HG02763 (cell line): ENCODE measurements around the gene RGS9.
"Not testable (repeated sequence)": the region's sequence is repeated elsewhere in the genome, so short reads cannot be mapped to it uniquely, and the experiment has no call there.

Experiments
- ATAC-seq: cut with Tn5 transposase; IDR thresholded peaks from one replicate; pipeline ENCODE4 v1.9.1; 2021; ENCODE audit warnings: mild to moderate bottlenecking, moderate library complexity; ENCODE audit not compliant: unreplicated experiment

Gene RGS9

DNA sequence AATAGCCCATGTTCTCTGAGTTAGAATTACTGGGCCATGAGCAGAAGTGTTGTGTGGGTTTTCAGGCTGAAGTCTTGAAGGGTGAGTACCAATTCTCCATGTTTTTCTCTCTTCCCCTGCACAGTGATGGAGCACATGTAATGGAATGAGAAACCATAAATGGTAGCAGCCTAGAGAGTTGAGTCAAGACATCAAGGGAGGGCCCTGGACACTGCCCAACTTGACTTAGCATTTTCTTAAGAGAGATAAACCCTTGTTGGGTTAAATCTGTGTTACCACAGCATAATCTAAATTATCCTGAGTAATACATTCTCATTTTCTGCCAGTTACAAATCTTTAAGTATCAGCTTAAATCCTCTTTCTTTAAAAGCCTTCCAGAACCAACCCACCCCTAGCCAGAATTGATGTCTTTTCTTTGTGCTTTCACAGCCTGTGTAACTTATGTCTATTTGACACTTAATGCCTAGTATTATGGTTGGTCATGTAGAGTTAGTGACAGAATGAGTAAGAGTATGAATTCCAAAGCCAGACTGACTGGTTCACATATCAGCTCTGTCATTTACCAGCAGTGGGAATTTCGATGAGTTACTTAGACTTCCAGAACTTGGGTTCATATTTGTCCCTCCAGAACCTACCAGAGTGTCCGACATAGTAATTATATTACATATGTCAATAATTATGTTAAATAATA, 27.0 kb upstream of the RGS9 start:
- no peak for ATAC-seq

DNA sequence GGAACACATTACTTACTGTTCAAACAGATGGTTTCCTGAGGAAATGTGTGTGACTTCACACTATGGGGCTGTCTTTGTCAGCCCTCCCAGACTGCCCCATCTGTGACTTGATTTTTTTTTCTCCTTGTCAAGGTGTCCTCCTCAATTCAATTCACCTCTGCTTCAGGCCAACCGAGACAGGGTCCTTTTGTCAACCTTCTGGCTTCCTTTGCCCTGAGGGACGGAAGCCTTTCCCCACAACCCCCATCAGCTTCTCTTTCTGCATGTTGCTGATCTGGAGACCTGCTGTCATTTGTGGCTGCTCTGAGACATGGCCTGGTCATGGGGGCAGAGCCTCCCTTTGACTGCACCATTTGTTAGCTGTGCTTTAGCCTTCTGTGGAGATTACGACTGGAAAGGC, 21.3 kb upstream of the RGS9 start:
- ATAC-seq: no peak

DNA sequence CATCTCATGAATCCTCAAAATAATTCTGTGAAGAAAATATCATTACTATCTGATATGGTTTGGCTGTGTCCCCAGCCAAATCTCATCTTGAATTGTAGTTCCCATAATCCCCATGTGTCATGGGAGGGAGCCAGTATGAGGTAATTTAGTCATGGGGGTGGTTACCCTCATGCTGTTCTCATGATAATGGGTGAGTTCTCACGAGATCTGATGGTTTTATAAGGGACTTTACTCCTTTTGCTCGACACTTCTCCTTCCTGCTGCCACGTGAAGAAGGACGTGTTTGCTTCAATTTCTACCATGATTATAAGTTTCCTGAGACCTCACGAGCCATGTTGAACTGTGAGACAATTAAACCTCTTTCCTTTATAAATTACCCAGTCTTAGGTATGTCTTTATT, 20.7 kb upstream of the RGS9 start:
- not testable (repeated sequence) for ATAC-seq

DNA sequence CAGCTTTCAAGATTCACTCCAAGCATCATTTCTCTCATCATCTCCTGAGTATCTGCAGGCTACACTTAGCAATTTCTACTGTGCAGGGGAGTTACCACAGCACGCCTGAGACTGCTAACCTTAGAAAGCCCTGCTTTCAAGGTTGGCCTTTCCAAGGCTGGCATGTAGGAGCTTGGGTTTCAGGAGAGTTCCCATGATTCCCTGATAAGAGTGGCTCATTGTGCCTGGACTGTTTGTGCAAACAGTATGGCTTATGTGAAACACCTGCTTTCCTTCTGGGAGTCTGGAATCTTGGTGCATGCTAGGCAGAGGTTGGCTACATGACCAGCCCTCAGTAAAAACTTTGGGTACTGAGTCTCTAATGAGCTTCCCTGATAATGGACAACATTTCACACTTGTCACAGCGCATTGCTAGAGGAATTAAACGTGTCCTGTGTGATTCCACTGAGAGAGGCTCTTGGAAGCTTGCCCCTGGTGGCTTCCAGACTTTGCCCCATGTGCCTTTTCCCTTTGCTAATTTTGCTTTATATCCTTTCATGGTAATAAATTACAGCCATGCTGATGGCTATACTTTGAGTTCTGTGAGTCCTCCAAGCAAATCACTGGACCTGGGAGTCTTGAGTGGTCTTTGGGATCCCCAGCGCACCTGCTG, 19.7 kb upstream of the RGS9 start:
- no peak for ATAC-seq

DNA sequence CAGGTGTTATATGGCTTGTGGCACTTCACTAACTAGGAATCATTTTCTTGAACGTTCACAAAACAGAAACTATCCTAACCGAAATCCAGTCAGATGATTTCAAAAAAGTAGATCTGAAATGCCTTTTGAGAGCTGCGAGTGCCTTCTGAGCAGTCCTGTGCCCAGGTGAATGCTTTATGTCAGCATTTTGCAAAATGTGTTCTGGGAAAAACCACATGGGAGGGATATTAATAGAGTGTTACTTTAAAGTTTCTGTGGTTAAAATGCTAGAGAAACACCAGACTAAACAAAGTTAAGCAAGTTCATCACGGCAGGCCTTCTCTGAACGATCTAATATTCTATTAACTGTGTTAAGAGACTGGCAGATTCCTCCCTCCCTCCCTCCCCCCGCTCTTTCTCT, 15.8 kb upstream of the RGS9 start:
- no peak for ATAC-seq

DNA sequence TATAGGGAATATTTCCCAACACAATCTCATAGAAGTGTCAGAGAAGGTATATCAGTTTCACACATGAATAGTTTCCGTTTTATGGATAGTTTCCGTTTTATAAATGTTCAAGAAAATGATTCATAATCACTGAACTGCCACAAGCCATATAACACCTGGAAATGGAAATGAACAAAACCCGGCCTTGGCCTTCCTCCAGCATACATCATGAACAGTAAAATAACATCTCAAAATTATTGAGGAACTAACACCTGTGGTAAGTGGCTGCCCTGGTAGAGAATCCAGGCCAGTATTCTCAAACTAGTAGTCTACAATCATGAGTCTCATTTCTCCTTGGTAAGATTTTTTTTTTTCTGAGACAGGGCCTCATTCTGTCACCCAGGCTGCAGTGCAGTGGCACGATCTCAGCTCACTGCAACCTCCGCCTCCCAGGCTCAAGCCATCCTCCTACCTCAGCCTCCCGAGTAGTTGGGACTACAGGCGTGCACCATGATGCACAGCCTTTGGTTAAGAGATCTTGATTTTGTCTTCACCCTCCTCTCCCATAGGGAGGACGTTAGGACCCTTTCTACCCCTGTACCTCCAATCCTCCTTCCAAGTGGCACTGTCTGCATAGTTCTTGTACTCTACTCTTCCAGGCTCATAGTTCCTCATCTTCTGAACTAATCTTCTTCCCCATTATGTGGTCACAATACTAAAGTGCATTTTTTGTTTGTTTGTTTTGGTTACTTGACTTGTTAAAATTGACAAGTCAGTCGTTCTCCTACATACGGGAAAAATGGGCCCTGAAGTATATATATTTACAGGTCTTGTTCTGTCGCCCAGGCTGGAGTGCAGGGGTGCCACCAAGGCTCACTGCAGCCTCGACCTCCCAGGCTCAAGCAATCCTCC, 15.0 kb upstream of the RGS9 start:
- no peak for ATAC-seq

DNA sequence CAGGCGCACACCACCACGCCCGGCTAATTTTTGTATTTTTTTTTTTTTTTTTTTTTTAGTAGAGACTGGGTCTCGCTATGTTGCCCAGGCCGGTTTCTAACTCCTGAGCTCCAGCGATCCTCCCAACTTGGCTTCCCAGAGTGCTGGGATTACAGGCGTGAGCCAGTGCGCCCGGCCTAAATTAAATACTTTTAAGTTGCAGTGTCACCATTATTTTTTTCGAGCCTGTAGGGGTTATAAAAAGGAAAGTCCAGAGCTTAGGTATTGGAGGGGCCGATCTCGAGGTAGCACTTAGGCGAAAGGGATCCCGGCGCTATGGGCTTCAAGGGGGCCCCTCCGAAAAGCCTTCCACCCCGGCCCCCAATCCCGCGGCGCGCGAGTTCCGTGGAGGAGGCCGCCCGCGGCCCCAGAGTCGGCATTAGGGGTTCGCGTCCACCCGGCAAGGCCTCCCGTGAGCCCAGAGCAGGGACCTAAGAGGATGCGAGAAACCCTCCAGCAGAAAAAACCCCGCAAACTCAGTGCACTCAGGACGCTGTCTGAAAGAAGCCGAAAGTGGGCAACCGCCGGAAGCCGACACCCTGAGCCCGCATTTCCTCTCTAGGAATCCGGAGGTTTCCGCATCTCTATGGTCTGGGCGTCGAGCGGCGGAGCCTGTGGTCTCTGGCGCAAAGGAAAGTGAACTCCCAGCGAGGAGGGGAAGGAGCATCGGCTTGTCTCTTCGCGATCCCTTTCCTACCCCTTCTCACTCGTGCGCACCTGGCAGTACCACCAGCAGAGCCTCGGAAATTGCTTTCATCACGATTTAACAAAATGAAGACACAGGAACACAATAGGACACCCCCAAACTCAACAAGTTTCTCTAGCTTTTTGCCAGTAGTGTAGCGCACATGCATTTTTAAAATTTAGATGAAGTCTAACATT, 14.1 kb upstream of the RGS9 start:
- ATAC-seq: peak; percentile 72

DNA sequence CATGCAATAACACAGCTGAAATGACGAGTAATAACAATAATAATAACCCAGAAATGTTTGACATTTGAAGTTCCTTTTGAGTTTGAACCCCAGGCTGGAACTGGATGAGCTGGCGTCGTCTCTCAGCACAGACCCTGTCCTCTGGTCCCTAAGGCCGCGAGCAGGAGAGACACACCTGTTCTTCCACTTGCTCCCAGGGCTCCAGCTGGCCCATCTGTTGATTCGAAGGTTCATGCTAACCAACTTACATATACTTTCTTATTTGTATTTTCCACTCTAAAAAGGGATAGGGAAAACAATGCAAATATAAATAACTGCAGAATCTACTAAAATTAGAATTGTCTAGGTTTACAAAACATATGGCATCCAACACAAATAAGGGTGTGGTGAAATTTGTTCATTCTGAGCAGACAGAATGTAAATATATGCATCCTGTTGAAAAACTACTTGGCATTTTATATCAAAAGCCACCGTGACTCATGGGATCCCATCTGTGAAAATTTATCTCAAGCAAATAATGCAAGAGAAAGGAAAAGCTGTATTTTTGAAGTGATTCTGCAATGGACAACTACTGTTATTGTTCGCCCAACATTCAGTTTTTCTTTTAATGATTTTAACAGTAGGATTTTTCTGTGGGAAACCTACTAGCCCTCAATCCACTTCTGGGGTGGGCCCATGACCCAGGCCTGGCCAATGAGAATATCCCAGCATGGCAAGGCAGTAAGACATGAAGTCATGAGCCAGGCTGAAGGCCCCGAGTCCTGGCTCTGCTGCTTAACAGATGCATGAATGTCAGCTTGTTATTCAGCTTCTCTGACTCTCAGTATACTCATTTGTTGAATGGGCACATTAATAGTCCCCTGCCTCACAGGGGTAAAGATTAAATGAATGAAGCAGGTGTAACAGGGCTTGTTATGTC, 13.2 kb upstream of the RGS9 start:
- no peak for ATAC-seq

DNA sequence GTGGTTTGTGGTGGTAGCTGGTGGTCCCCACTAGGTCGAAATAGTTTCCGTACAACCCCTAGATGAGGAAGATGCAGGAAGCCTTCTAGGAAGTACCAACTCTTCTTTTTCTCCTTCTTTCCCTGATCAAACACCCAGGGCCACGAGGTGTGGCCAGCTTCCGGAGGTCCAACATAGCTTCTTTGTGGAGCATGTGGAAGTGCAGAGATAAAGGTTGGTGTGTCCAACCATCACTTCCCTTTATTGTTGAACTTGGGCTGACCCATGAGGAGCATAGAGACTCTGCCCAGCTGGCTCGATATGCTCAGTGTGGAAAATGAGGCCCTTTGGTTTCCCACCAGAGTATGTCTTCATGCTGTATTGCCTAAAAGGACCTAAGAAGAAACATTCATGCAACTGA, 6.3 kb upstream of the RGS9 start:
- no peak for ATAC-seq

DNA sequence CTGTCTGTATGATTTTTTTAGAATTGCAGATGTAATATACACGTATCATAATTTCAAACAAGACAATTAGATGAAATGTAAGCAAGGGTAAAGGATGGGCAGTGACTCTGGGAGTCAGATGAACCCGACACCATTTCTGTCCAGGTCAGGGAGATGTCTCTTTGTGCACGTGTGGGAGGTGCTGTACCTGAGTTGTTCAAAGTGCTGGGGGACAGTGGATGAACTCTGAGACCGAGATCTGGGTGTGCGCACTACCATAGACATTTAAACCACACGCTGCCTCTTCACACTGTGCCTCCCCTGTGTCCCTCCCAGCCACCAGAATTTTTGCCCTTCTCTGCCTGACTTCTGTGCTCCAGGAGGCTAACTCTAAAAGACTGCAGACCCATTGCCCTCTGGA, 5.9 kb upstream of the RGS9 start:
- ATAC-seq: no peak

DNA sequence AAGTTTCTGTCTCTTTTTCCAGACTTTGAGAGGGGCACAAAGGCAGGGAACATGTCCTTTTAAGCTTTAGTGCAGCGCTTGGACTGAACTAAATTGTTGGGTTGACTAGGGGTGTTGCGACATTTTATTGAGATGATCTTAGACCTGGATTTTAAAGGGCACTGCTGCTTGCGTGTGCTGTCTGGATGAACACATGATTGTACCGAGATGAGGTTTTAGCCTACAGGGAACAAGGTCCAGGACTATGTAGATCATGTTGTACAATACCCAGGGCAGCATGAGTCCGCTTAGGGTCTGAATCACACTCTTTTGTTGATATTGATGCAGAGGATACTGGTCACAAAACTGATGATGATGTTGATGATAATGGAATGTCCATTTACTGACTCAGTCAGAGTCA, 5.2 kb upstream of the RGS9 start:
- no peak for ATAC-seq

DNA sequence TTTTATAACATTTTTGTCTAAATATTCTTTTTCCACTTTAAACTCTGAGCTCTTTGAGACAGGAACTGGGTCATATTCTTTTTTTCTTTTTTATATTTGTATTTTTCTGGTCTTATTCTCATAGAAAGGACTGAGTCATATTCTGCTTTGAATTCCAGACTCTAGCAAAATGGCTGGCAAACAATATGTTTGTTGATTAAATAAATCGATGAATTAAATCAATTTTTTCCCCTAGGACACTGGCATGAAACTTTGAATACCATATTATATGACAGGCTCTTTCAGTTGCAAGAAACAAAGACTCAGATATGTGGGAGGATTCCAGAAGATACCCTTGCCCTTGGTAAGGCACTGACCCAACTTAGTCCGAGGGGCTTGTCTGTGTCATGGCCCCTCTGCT, 3.1 kb upstream of the RGS9 start:
- no peak for ATAC-seq

DNA sequence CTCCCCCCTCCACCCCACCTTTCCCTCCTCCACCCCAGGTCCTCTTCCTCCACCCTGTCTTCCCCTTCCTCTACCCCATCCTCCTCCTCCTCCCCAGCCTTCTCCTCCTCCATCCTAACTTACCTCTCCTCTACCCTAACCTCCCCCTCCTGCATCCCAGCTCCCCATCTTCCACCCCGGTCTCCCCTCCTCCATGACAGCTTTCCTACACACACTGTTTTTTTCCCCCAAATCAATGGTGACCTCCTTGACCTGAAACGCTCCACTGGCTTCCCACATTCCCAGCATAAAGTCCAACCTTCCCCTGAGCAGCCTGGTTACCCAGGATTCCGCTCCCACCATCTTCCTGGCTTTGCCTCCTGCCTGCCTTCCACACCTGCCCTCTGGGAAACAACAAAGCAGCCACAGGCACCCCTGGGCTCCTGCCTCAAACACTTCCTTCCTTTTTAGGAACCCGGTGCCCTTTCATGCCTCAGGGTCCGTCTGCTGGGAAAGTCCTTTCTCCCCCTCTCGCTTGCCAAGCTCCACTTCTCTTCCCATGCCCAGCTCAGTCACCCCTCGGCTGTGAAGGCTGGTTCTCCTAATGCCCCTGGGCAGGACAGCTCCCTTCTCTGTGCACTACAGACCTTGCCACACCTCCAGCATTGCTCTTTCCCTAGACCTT, 2.1 kb downstream of the RGS9 start:
- ATAC-seq: no peak

DNA sequence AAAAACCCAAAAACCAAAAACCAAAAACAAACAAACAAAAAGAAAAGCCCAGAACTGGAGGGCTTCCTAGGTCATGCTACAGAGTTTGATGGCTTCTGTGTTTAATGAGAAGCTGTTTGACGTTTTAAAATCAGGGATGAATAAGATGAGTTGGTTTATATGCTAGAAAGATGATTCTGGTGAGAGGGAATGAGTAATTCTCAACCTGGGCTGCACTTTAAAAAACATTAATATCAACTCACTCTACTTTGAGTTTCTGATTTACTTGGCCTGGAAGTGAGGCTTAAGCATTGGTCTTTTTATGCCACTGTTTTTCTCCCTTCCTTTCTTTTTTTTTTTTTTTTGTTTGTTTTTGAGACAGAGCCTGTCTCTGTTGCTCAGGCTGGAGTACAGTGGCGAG, 5.1 kb downstream of the RGS9 start:
- no peak for ATAC-seq

DNA sequence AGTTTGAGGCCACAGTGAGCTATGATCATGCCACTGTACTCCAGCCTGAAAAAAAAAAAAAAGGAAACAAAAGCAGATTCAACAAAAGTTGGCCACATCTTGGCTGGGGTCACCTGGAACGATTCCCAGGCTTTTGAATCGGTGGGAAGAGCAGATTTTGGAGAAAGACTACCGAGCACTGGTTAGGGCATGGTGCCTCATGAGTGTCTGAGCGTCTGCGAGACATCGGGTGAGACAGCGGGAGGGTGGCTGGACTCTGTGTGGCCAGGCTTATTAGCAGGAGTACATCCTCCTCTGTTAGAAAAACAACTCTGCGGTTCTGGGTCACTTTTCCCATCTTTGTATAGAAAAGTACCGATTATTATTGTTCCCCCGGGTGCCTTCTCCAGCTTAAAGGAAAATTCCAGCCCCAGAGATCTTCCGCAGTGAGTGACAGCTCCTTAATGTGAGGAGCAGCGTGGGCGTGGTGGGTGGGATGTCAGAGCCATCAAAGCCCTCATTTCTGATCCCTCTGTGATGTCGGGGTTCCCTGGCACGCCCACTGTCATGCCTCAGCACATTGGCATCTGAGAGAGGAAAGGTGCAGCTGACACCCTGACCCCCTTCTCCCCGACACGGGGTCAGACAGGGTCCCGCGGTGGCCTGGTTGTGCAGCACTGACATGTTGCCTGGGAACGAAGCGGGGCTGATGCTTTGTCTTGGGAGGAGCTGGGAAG, 6.9 kb downstream of the RGS9 start:
- ATAC-seq: no peak

DNA sequence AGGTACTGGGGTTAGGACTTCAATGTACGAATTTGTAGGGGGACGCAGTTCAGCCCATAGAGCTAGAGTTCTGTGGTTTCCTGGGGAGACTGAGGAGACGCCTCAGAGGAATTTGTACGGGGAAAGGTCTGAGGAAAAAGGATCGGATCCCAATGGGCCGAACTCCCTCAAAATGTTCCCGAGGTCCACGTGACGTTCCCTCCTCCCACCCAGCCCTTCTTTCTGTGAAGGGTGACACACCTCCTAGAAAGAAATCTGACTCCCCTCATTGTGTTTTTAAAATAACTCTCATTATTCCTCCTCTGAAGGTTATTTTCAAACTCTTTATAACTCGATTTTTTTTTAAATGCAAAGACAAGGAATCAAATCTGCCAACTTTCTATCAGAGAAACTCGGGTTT, 8.6 kb downstream of the RGS9 start:
- no peak for ATAC-seq

DNA sequence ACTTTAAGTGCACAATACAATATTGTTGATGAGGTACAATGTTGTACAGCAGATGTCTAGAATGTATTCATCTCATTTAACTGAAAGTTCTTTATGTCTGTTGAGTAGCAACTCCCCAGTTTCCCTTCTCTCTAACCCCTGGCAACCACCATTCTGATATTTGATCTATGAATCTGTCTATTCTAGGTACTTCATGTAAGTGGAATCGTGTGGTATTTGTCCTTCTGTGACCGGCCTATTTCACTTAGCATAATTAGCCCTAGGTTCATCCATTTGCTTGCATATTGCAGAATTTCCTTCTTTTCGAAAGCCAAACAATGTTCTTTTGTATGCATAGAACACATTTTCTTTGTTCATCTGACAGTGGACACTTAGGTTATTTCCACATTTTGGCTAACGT, 10.8 kb downstream of the RGS9 start:
- ATAC-seq: no peak

DNA sequence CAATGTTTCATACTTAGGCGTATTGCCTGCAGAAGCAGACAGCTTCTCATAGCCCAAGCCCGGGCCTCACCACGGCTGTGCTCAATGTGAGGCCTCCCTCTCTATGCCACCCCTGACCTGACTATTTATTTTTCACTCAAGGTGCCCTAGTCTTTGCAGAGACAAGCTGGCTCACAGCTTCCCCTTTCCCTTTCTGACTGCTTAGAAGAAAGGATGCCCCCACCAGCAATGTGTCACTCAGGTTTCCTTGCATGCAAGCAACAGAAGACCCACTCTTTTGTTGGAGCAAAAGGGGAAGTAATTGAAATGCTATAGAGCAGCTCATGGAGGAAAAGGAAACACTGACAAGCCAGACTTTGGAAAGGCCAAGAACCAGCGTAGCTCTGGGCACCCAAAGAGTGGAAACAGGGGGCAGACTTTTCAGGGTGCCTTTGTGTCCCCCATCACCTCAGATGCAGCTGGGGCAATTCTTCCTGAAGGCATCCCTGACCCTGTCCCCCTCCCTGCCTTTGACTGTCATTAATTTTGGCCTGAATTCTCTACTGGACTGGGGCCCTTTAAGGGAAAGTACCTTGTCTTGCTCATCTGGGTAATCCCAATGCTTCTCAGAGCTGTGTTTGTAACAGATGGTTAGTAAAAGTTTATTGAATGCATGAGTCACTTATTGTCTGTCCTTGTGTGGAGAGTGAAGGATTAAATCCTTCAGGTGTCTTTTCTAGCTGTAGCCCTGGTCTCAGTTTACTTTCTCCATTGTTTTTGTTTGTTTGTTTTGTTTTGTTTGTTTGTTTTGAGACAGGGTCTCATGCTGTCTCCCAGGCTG, 17.8 kb downstream of the RGS9 start:
- peak; percentile 82 for ATAC-seq
